NAMALWA (cell line): ENCODE results near the gene SLC7A5.
A peak's percentile ranks its signal among the peaks of the same experiment; 100 is the strongest.
"Not testable (repeated sequence)": the region's sequence is repeated elsewhere in the genome, so short reads cannot be mapped to it uniquely, and the experiment has no call there.

Experiments used
- DNase-seq: peaks from one replicate; pipeline ENCODE4 v3.0.0-alpha.2; 2015; ENCODE audit warnings: low spot score

The SLC7A5 gene

GRCh38 chr16:87834005-87834667, 35.2 kb downstream of the SLC7A5 start:
- no peak for DNase-seq

- no peak for DNase-seq
These were observed 35.8 kb downstream of the SLC7A5 start for GRCh38 chr16:87833548-87833947.

GRCh38 chr16:87832741-87833502, 36.4 kb downstream of the SLC7A5 start:
- DNase-seq = peak; percentile 77

GRCh38 chr16:87832137-87832527, 37.2 kb downstream of the SLC7A5 start:
- DNase-seq = no peak

GRCh38 chr16:87831421-87832136, 37.7 kb downstream of the SLC7A5 start:
- no peak for DNase-seq

- DNase-seq = no peak
These were observed 38.5 kb downstream of the SLC7A5 start for GRCh38 chr16:87830673-87831420.

GRCh38 chr16:87829988-87830672, 39.2 kb downstream of the SLC7A5 start:
- no peak for DNase-seq

GRCh38 chr16:87829622-87829980, 39.7 kb downstream of the SLC7A5 start:
- no peak for DNase-seq

GRCh38 chr16:87828907-87829621, 40.2 kb downstream of the SLC7A5 start:
- no peak for DNase-seq

GRCh38 chr16:87828071-87828906, 41.0 kb downstream of the SLC7A5 start:
- DNase-seq = peak; percentile 78

- DNase-seq = not testable (repeated sequence)
These were observed 41.8 kb downstream of the SLC7A5 start for GRCh38 chr16:87827588-87827915.

- no peak for DNase-seq
These were observed 42.3 kb downstream of the SLC7A5 start for GRCh38 chr16:87826798-87827587.

GRCh38 chr16:87826407-87826797, 42.9 kb downstream of the SLC7A5 start:
- not testable (repeated sequence) for DNase-seq

GRCh38 chr16:87825842-87826120, 43.5 kb downstream of the SLC7A5 start:
- not testable (repeated sequence) for DNase-seq

- no peak for DNase-seq
These were observed 44.1 kb downstream of the SLC7A5 start for GRCh38 chr16:87824991-87825841.

- no peak for DNase-seq
These were observed 45.0 kb downstream of the SLC7A5 start for GRCh38 chr16:87824016-87824990.

- DNase-seq = no peak
These were observed 46.0 kb downstream of the SLC7A5 start for GRCh38 chr16:87823181-87823929.
